Stimulated activated CD4-positive, alpha-beta T cell treated with anti-CD3 and anti-CD28 coated beads, Interleukin-12 subunit alpha, Interleukin-12 subunit beta, amount 100 ng/mL, for 4 hours (primary cell): ENCODE data around the gene ONECUT3.

ENCODE experiments used
- DNase-seq: peaks from one replicate; pipeline ENCODE4 v3.0.0-alpha.2; 2020

ONECUT3 gene

GRCh38 chr19:1742989-1743696 lies 10.2 kb upstream of the ONECUT3 start:
- DNase-seq: no peak

DNA sequence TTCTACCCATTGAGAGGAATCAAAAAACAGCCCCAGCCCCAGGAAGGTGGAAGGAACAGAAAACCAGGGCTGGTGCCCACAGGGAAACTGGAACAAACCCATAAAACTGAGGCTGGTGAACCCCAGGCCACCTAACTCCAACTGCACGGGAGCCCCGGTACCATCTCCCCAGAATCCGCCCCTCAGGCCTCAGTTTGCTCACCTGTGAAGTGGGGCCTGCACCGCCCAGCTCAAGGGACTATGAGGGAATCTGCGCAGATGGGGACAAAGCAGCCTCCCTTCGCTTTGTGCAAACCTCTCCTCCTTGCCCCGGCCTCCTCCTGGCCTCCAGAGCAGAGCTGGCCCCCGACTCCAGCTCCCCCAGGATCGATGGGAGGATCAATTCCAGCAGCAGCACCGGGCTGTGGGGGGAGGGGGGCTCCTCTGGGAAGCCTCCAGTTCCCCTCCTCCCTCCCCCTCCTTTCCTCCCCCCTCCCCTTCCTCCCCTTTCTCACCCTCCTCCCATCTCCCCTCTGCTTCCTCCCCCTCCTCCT lies 9.1 kb upstream of the ONECUT3 start:
- no peak for DNase-seq

DNA sequence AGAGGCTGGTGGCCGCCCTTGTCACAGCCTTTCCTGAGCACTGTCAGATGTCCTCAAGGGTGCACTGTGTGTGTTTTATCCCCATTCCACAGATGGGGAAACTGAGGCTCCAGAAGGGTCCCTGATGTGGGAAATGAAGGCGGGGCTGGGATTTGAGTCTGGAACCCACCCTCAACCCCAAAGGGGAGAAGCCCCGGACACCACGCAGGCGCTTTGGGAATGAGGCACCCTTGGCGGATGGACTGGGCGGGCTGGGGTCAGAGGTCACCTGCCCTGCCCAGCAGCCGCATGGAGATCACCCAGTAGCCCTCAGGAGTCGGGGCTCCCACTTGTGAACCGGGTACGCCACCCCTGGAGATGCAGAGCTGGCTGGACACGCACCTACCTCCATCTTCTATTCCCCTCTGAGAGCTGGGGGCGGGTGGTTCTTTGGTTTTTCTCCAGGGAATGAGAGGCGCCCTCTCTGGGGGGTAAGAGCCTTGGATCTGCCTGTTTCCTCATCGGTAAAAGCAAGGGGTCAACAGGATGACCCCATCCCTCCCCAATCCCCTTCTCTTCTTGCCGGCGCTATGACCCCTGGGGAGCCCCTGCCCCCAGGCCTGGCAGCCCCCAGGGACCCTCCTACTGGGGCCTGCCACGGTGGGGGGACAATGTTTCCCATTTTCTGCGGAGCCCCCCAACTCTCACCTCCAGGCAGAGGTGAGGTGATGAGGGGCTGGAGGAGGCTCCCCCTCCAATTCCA lies 8.3 kb upstream of the ONECUT3 start:
- DNase-seq: no peak

GRCh38 chr19:1745589-1746031 lies 7.7 kb upstream of the ONECUT3 start:
- no peak for DNase-seq

DNA sequence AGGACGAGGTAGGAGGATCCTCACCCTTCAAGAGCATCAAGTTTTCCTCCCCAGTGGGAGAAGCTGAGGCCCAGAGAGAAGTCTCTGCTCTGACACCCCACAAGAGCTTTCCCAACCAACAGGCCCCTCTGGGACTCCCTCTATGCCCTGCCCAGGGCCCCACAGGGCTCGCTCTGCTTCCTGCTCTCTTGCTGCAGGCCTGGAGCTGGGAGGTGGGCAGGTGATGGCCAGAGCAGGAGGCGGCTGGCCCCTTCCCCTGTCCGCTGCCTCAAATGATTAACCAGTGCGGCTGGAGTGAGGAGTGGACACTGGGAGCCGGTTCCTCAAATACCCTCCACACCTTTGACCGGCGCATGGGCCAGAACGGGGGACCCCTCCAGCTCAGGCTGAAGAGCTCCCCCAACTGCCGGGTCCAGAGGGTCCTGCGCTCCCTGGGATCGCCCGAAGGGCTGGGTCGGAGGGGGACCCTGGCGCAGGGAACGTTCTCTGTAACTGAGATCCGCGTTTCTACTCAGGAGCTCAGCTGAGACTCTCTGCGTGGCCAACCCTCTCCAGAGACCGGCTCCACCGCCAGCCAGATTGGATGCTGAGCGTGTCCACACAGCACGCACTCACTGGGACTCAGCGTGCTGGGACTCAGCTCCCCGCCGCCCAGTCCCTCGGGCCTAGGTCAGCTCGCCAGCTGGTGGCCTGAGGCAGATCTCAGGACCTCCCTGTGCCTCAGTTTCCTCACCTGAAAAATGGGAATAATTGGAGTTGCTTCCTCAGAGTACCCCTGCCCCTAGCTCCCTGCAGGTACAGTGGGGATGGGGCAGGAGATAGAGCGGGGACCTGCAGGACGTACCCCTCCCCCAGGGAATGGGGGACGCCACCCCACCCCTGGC lies 6.7 kb upstream of the ONECUT3 start:
- no peak for DNase-seq

GRCh38 chr19:1747285-1748114 lies 5.8 kb upstream of the ONECUT3 start:
- no peak for DNase-seq

- no peak for DNase-seq
Observed at GRCh38 chr19:1748115-1748872, 5.0 kb upstream of the ONECUT3 start.

- no peak for DNase-seq
Observed at GRCh38 chr19:1748873-1749341, 4.4 kb upstream of the ONECUT3 start.

DNA sequence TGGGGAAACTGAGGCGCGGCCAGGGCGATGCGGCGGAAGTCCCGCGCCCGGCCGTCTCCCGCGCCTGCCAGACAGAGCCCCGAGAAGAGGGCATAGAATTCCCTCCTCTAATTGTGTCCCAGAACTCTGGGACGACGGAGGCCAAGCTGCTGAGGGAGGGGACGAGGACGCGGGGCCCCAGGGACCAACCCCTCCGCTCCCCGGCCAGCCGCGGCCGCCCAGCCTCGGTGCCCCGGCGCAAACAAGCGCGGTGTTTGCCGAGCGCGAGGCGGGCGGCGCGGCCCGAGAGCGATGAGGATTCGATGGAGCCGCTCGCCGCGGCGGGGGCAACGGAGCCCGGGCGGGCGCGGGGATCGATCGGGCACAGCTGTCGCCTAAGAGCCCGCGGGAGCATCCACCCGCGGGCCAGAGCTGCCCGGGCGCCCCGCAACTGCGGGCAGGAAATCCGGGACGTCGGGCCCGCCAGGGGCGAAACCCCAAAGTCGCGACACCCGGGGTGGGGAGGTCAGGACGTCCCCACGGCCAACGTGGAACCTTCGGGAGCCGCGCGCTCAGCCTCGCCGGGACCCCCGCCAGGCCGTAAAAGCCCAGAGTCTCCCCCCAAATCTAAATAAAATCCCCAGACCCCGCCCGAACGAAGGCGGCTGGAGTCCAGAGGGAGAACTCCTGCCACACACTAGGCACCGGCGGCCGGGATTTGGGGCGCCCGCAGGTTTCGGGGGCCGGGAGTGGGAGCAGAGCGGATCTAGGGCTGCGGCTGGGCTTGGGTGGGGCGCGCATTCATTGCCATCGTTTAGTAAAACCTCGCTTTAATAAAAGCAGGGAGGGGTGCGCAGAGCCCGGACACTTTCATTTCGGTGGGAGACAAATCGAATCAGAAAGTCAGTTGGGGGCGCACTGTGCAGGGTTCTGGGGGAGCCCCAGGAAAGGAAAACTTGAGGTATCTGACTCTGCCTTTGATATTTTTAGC lies 3.6 kb upstream of the ONECUT3 start:
- no peak for DNase-seq

- DNase-seq: no peak
Observed at GRCh38 chr19:1750343-1751021, 2.8 kb upstream of the ONECUT3 start.

DNA sequence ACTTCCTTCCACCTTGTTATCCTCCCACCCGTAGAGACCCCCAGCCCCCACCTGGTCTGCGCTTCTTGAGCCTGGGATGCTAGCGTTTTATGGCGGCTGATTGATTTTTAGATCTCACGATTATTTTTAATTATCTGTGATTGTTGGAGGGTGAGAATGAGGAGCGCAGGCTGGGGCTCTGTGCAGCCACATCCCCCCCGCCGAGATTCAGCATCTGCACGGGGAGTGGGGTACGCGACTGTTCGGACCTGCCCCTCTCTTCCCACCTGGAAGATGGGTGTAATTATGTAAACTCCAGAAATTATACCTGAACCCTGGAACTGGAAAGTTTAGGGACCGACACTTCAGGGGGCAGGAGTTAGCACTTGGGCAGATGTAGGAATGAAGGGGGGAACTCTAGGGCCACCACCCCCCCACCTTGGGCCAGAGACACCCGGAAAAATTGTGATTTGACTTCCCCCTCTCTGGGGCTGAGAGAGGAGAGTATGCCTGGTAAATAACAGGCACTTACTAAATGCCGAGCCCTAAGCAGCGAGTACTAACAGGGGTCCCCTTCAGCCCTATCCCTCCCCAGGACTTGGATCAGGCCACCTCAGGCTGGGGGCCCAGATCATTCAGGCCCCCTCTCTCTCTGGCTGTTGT lies 1.8 kb upstream of the ONECUT3 start:
- no peak for DNase-seq

- DNase-seq: no peak
Observed at GRCh38 chr19:1752009-1752756, 1.1 kb upstream of the ONECUT3 start.

DNA sequence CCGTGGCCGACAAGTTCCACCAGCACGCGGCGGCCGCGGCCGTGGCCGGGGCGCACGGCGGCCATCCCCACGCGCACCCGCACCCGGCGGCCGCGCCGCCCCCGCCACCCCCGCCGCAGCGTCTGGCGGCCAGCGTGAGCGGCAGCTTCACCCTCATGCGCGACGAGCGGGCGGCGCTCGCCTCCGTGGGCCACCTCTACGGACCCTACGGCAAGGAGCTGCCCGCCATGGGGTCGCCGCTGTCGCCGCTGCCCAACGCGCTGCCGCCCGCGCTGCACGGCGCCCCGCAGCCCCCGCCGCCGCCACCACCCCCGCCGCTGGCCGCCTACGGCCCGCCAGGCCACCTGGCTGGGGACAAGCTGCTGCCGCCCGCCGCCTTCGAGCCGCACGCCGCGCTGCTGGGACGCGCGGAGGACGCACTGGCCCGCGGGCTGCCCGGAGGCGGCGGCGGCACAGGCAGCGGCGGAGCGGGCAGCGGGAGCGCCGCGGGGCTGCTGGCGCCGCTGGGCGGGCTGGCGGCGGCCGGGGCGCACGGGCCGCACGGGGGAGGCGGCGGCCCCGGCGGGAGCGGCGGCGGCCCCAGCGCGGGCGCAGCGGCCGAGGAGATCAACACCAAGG lies 821 bp downstream of the ONECUT3 start:
- DNase-seq: no peak

DNA sequence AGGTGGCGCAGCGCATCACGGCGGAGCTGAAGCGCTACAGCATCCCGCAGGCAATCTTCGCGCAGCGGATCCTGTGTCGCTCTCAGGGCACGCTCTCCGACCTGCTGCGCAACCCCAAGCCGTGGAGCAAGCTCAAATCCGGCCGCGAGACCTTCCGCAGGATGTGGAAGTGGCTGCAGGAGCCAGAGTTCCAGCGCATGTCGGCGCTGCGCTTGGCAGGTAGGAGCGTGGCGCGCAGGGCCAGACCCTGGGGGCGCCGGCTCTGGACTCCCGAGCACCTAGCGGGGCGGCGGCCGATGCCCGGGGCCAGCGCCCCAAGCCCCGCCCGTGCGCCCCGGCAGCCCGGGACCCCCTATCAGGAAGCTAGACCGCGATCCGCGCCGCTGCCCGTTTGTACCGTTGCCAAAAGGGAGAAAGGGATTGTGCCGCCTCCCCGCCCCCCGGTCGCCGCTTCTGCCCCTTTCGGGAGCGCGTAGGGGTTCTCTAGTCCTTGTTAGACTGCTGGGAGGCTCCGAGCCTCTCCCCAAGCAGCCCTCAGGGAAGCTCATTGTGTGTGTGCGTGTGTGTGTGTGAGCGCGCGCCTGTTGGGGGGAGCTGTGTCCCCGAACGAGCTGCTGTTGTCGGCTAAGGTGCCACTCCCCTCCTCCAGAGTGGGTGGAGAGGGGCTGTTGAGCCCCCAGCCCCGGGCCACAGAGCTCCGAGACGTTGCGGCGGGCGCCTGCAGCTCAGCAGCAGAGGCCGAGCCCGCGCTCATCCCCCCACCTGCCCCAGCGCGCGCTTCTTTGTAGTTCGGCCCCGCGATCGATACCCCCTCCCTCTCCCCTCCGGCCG lies 1.5 kb downstream of the ONECUT3 start:
- DNase-seq: no peak

DNA sequence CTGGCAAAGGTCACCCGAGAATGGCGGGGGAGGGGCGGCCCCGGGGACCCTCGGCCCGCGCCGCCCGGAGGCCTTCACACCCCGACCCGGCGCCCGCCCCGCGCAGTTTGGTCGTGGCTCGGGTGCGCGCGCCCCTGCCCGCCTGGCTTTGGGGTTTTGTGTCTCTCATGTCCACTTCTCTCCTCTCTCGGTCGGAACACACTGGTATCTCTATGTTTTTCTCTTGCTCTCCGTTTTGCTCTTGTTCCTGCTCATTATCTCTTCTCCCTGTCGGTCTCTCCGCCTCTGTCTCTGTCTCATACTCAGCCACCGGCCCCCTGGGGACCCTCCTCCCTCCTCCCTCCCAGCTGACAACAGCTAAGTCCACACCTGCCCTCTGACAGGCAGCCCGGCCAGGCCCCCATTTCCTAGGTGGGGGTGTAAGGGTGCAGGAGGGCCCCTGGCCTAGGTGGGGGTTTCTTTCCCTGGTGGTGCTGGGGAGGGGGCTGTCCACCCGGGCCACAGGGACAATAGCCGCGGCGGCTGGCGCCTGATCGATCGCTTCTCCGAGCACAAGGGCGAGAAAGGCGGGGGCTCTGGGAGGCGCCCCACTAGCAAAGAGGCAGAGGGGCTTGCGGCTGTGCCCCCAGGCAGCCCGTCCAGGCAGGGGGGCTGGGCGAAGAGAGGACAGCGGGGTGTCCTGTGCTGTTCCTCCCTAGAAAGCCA lies 2.3 kb downstream of the ONECUT3 start:
- DNase-seq: no peak

DNA sequence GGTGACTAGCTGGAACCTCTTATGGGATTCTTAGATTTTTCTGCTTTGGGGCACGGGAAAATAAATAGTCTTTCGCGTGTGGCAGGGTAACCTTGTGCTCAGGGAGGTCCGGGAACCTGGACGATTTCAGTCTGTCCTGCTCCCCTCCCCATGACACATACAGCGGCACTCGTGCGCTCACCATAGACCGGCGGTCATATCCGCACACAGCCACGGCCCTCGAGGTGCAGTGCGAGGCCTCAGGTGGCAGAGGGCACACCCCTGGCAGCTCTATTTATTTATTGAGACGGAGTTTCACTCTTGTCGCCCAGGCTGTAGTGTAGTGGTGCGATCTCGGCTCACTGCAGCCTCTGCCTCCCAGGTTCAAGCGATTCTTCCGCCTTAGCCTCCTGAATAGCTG lies 3.0 kb downstream of the ONECUT3 start:
- DNase-seq: no peak
